HCT116 (cell line): ENCODE measurements around the gene MEFV. TPM values are rescaled to one million over a fixed set of nuclear protein-coding genes. Genes with fewer than 3 reads are reported as not detected.

ENCODE experiments used
- ATAC-seq: fragments of 200-7000 bp; cut with Tn5 transposase; 2 replicates; pipeline ENCODE4 v1.9.1; 2020; ENCODE audit warnings: mild to moderate bottlenecking, moderate library complexity
- BruUV-seq: library from RNA; stranded (reverse); fragments of 400-500 nt; replicated peaks from 2 replicates; lab custom pipeline; 2021; lab: Mats Ljungman, UMichigan
- CTCF ChIA-PET: fragments of 300-600 bp; sonication (Branson Sonifier 250); formaldehyde crosslinking; loops from one replicate; lab custom pipeline; 2021; ENCODE audit warnings: antibody characterized with exemption; lab: Charles Lee
- POLR2A ChIA-PET: fragments of 300-600, 350-600 bp; sonication (Branson Sonifier 250); formaldehyde crosslinking; loops from one replicate; lab custom pipeline; 2021; ENCODE audit warnings: antibody characterized with exemption; lab: Charles Lee
- RAD21 ChIA-PET, 2 experiments: fragments of 300-600 bp; sonication (Branson Sonifier 250); formaldehyde crosslinking; loops; one replicate each; lab custom pipeline; 2023; ENCODE audit warnings: low total read pairs in 2 of 2; ENCODE audit not compliant: uncharacterized antibody in 2 of 2, unreplicated experiment in 2 of 2, low non-redundant PET in 1 of 2; lab: Charles Lee
- DNase-seq: peaks from one replicate; pipeline ENCODE4 v3.0.0-alpha.2; 2010; ENCODE audit warnings: low read depth, low spot score
- H2AFZ ChIP-seq: fragments of 200-600 bp; shearing (Covaris generic), sonication (generic); 2 replicates; pipeline ENCODE4 v1.6.1; 2017; ENCODE audit warnings: low read depth, mixed run types, mixed read lengths, antibody characterized with exemption, low read length; ENCODE audit not compliant: poor library complexity, severe bottlenecking
- H3K27ac ChIP-seq: 2 replicates; pipeline ENCODE4 v1.5.1; 2012; ENCODE audit warnings: low read depth, low read length
- H3K27me3 ChIP-seq: fragments of 200-600 bp; sonication (generic); 2 replicates; pipeline ENCODE4 v1.6.1; 2016; ENCODE audit warnings: mixed run types, low read length, mixed read lengths; ENCODE audit not compliant: insufficient read depth
- H3K36me3 ChIP-seq, 2 experiments: fragments of 200-500 bp in 1 of 2; fragments of 200-600 bp in 1 of 2; sonication (Bioruptor generic) in 1 of 2; sonication (generic) in 1 of 2; 2 replicates each; pipeline versions ENCODE4 v1.5.1 to v1.6.1; 2014 to 2016; ENCODE audit warnings: low read length in 2 of 2, inconsistent platforms in 1 of 2, mixed read lengths in 1 of 2, mixed run types in 1 of 2; ENCODE audit not compliant: insufficient read depth in 2 of 2, control insufficient read depth in 1 of 2
- H3K4me1 ChIP-seq, 2 experiments: fragments of 200-600 bp in 1 of 2; sonication (generic) in 1 of 2; 2 replicates each; pipeline versions ENCODE4 v1.5.1 to v1.6.1; 2012 to 2017; ENCODE audit warnings: low read length in 2 of 2, inconsistent platforms in 1 of 2, mild to moderate bottlenecking in 1 of 2, mixed read lengths in 1 of 2, mixed run types in 1 of 2, moderate library complexity in 1 of 2; ENCODE audit not compliant: insufficient read depth in 2 of 2, control insufficient read depth in 1 of 2
- H3K4me2 ChIP-seq: fragments of 200-600 bp; sonication (generic); 2 replicates; pipeline ENCODE4 v1.6.1; 2017; ENCODE audit warnings: mixed run types, low read length, mixed read lengths
- H3K4me3 ChIP-seq, 2 experiments: fragments of 200-600 bp in 1 of 2; sonication (generic) in 1 of 2; replicated peaks in 1 of 2; 2 replicates each; pipeline ENCODE4 v1.5.1; 2011 to 2016; ENCODE audit warnings: low read length in 2 of 2, control low read depth in 1 of 2, low read depth in 1 of 2, mild to moderate bottlenecking in 1 of 2, mixed read lengths in 1 of 2, mixed run types in 1 of 2
- H3K79me2 ChIP-seq: fragments of 200-600 bp; sonication (generic); 2 replicates; pipeline ENCODE4 v1.6.1; 2017; ENCODE audit warnings: mild to moderate bottlenecking, mixed run types, low read length, moderate library complexity, mixed read lengths; ENCODE audit not compliant: insufficient read depth
- H3K9ac ChIP-seq: fragments of 200-600 bp; sonication (generic); 2 replicates; pipeline ENCODE4 v1.6.1; 2016; ENCODE audit warnings: low read length, mixed read lengths
- H3K9me2 ChIP-seq: fragments of 200-600 bp; sonication (generic), shearing (Covaris generic); 2 replicates; pipeline ENCODE4 v1.6.1; 2017; ENCODE audit warnings: mixed run types, mild to moderate bottlenecking, moderate library complexity; ENCODE audit not compliant: insufficient read depth
- H3K9me3 ChIP-seq, 2 experiments: fragments of 200-500 bp in 1 of 2; fragments of 200-600 bp in 1 of 2; sonication (Bioruptor generic) in 1 of 2; sonication (generic) in 1 of 2; 2 replicates each; pipeline ENCODE4 v1.6.1; 2014 to 2017; ENCODE audit warnings: low read length in 2 of 2, mixed read lengths in 2 of 2, inconsistent platforms in 1 of 2, low read depth in 1 of 2, mild to moderate bottlenecking in 1 of 2, mixed run types in 1 of 2, moderate library complexity in 1 of 2; ENCODE audit not compliant: control insufficient read depth in 1 of 2, insufficient read depth in 1 of 2
- H4K20me1 ChIP-seq: fragments of 200-600 bp; sonication (generic), shearing (Covaris generic); 2 replicates; pipeline ENCODE4 v1.6.1; 2017; ENCODE audit warnings: mixed run types, mild to moderate bottlenecking, moderate library complexity; ENCODE audit not compliant: insufficient read depth
- CEBPB ChIP-seq: IDR thresholded peaks from 2 replicates; pipeline ENCODE4 v1.6.1; 2012; ENCODE audit warnings: low read depth
- EGR1 ChIP-seq: IDR thresholded peaks from 2 replicates; pipeline ENCODE4 v1.6.1; 2012; ENCODE audit warnings: low read depth
- ELF1 ChIP-seq: IDR thresholded peaks from 2 replicates; pipeline ENCODE4 v1.6.1; 2012; ENCODE audit warnings: low read depth, borderline replicate concordance
- EZH2phosphoT487 ChIP-seq: fragments of 200-600 bp; IDR thresholded peaks from 2 replicates; pipeline ENCODE4 v1.6.1; 2018; ENCODE audit warnings: antibody characterized with exemption, borderline replicate concordance
- FOSL1 ChIP-seq: IDR thresholded peaks from 2 replicates; pipeline ENCODE4 v1.6.1; 2012; ENCODE audit warnings: low read depth
- JUND ChIP-seq: IDR thresholded peaks from 2 replicates; pipeline ENCODE4 v1.6.1; 2012
- POLR2A ChIP-seq: IDR thresholded peaks from 2 replicates; pipeline ENCODE4 v1.7.0; 2011; ENCODE audit warnings: borderline replicate concordance; ENCODE audit not compliant: insufficient read depth, insufficient read length; ENCODE audit errors: extremely low read depth
- POLR2AphosphoS5 ChIP-seq: IDR thresholded peaks from 2 replicates; pipeline ENCODE4 v1.6.1; 2011; ENCODE audit warnings: mild to moderate bottlenecking, low read depth, low read length, moderate library complexity
- RAD21 ChIP-seq: IDR thresholded peaks from 2 replicates; pipeline ENCODE4 v1.6.1; 2012; ENCODE audit warnings: low read depth, mild to moderate bottlenecking
- SIN3A ChIP-seq: IDR thresholded peaks from 2 replicates; pipeline ENCODE4 v1.6.1; 2012; ENCODE audit warnings: low read depth
- SP1 ChIP-seq: IDR thresholded peaks from 2 replicates; pipeline ENCODE4 v1.6.1; 2012; ENCODE audit warnings: low read depth
- SRF ChIP-seq: IDR thresholded peaks from 2 replicates; pipeline ENCODE4 v1.6.1; 2012; ENCODE audit warnings: low read depth
- TCF7L2 ChIP-seq: IDR thresholded peaks from 2 replicates; pipeline ENCODE4 v1.7.0; 2011; ENCODE audit warnings: borderline replicate concordance, inconsistent platforms; ENCODE audit not compliant: insufficient read depth, insufficient read length; ENCODE audit errors: extremely low read depth
- YY1 ChIP-seq: IDR thresholded peaks from 2 replicates; pipeline ENCODE4 v1.6.1; 2011; ENCODE audit warnings: low read length, low read depth, moderate library complexity, mild to moderate bottlenecking; ENCODE audit not compliant: insufficient replicate concordance; ENCODE audit errors: extremely low read depth
- ZFX ChIP-seq: fragments of 450-650 bp; IDR thresholded peaks from 2 replicates; pipeline ENCODE4 v1.6.1; 2017
- ZNF274 ChIP-seq: fragments of 200-500 bp; sonication (Bioruptor generic); IDR thresholded peaks from 2 replicates; pipeline ENCODE4 v1.6.1; 2014; ENCODE audit warnings: mild to moderate bottlenecking, low read depth, low read length, inconsistent platforms
- intact Hi-C: fragments of 100-400 bp; cut with micrococcal nuclease; formaldehyde crosslinking; loops from 2 replicates; pipeline ENCODE4 v1.10.0; 2022
- total RNA-seq: library from RNA; stranded (reverse); gene quantifications from one replicate; pipeline ENCODE4 v1.2.1, GENCODE V29; 2021; ENCODE audit not compliant: unreplicated experiment
- TF ChIP-seq, protein P1 (sequence below): IDR thresholded peaks from 2 replicates; pipeline ENCODE4 v1.6.1; 2012
- TF ChIP-seq, protein P2 (sequence below): IDR thresholded peaks from 2 replicates; pipeline ENCODE4 v1.6.1; 2012
- TF ChIP-seq, protein P3 (sequence below): IDR thresholded peaks from 2 replicates; pipeline ENCODE4 v1.6.1; 2012; ENCODE audit warnings: low read depth

Gene MEFV
- total RNA-seq, 1 experiment from 2014 or later = 0.15 TPM

DNA sequence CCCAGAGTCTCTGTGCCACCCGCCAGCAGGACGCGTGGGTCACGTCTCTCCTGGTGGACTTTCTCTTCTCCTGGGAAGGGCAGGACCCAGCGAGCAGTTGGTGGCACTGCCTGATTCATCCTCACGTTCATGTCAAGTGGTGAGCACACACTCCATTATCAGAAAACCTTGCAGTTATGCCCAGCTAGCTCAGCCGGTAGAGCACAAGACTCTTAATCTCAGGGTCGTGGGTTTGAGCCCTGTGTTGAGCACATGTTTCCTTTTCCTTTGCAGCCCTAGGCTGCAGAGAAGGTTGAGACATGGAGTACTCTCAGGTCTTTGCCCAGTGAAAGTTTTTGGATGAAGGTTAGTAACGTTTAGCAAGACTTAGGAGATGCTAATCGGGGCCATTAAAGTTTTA lies 60.5 kb downstream of the MEFV start (continued):
- no peak for TF ChIP-seq SP1
- no peak for TF ChIP-seq SIN3A
- TF ChIP-seq POLR2A = no peak
- TF ChIP-seq FOSL1 = no peak
- TF ChIP-seq TCF7L2 = no peak
- TF ChIP-seq ZNF274 = no peak
- TF ChIP-seq, protein P1, sequence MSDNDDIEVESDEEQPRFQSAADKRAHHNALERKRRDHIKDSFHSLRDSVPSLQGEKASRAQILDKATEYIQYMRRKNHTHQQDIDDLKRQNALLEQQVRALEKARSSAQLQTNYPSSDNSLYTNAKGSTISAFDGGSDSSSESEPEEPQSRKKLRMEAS = no peak
- TF ChIP-seq YY1 = no peak
- TF ChIP-seq EGR1 = no peak
- TF ChIP-seq CEBPB = no peak
- TF ChIP-seq, all 23 proteins: peak for 0

DNA sequence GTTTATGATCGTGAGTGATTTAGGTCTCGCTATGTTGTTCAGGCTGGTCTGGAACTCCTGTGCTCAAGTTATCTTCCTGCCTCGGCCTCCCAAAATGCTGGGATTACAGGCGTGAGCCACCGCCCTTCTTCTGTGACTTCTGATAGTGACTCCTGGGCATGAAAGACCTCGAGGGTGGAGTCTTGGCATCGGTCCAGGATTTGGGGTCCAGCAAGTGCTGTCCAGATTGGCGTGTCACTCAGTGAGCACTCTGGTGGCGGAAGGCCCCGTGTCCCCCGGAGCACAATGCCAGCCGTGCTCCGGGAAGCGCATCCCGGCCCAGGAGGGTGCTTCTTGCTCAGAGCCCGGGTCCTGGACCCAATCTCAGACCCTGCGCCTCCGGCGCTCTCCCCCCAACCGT lies 61.6 kb downstream of the MEFV start:
- Histone ChIP-seq H3K9me3 (no peaks in the 10 kb centered on the region; a peak in 1 of 4 replicates), H3K4me3 (no peak overlapping the region), H4K20me1 (no peaks in the 10 kb centered on the region), H3K27me3 (peaks cover 6% of the 10 kb centered on the region; the same call in 1 of the 2 replicates), H3K9ac (no peak overlapping the region), H3K27ac (no peak overlapping the region), H3K4me2 (no peak overlapping the region), H2AFZ (no peak overlapping the region), H3K9me2 (no peaks in the 10 kb centered on the region), H3K4me1 (peaks cover 0 to 11% of the 10 kb centered on the region in 2 experiments; a peak in 3 of 4 replicates), H3K36me3 (no peaks in the 10 kb centered on the region), H3K79me2 (no peaks in the 10 kb centered on the region)
- ChIA-PET RAD21 (interaction anchor here in 1 of 2 experiments (0.7 kb wide), 1 partner anchor 34 kb away, joined by 3 read pairs; no protein-coding TSS in a partner anchor), POLR2A (no interaction called here), CTCF (interaction anchor here (1.1 kb wide), 1 partner anchor 34 kb away, joined by 3 read pairs; no protein-coding TSS in a partner anchor)
- TF ChIP-seq SRF (no peak), ZFX (no peak), CEBPB (no peak), FOSL1 (no peak), EZH2phosphoT487 (no peak), YY1 (no peak), EGR1 (no peak), JUND (no peak), POLR2AphosphoS5 (no peak), SP1 (no peak), ELF1 (no peak), SIN3A (no peak), POLR2A (no peak), RAD21 (no peak), TCF7L2 (no peak)
- TF ChIP-seq, protein P2, sequence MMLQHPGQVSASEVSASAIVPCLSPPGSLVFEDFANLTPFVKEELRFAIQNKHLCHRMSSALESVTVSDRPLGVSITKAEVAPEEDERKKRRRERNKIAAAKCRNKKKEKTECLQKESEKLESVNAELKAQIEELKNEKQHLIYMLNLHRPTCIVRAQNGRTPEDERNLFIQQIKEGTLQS = no peak
- TF ChIP-seq, protein P3, sequence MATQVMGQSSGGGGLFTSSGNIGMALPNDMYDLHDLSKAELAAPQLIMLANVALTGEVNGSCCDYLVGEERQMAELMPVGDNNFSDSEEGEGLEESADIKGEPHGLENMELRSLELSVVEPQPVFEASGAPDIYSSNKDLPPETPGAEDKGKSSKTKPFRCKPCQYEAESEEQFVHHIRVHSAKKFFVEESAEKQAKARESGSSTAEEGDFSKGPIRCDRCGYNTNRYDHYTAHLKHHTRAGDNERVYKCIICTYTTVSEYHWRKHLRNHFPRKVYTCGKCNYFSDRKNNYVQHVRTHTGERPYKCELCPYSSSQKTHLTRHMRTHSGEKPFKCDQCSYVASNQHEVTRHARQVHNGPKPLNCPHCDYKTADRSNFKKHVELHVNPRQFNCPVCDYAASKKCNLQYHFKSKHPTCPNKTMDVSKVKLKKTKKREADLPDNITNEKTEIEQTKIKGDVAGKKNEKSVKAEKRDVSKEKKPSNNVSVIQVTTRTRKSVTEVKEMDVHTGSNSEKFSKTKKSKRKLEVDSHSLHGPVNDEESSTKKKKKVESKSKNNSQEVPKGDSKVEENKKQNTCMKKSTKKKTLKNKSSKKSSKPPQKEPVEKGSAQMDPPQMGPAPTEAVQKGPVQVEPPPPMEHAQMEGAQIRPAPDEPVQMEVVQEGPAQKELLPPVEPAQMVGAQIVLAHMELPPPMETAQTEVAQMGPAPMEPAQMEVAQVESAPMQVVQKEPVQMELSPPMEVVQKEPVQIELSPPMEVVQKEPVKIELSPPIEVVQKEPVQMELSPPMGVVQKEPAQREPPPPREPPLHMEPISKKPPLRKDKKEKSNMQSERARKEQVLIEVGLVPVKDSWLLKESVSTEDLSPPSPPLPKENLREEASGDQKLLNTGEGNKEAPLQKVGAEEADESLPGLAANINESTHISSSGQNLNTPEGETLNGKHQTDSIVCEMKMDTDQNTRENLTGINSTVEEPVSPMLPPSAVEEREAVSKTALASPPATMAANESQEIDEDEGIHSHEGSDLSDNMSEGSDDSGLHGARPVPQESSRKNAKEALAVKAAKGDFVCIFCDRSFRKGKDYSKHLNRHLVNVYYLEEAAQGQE = no peak
- TF ChIP-seq, protein P1 = no peak
- BruUV-seq = no TSS peak
- intact Hi-C loops = loop anchor here (1.0 kb wide), 1 partner anchor 32 kb away; no protein-coding TSS in a partner anchor
- ATAC-seq (no peak), DNase-seq (no peak)
